HL-60 (cell line): Measurements from ENCODE around the gene FGGY.

Source experiments
- CTCF ChIP-seq: IDR thresholded peaks from one replicate; pipeline ENCODE4 v1.5.1; 2011; ENCODE audit warnings: low read length, control low read depth, inconsistent platforms; ENCODE audit not compliant: insufficient read depth
- GABPA ChIP-seq: IDR thresholded peaks from 2 replicates; pipeline ENCODE4 v1.6.1; 2012; ENCODE audit warnings: low read depth
- POLR2AphosphoS5 ChIP-seq: IDR thresholded peaks from 2 replicates; pipeline ENCODE4 v1.6.1; 2012; ENCODE audit warnings: low read depth

- TF ChIP-seq CTCF (no peak), GABPA (no peak), POLR2AphosphoS5 (no peak)
Measured at GRCh38 chr1:59709333-59709732, 412.4 kb downstream of the FGGY start.
